Endothelial cell (in vitro differentiated cells): ENCODE measurements around the gene COL19A1. TPM values are rescaled to one million over a fixed set of nuclear protein-coding genes. Genes with fewer than 3 reads are reported as not detected.
"Not testable (repeated sequence)": the region's sequence is repeated elsewhere in the genome, so short reads cannot be mapped to it uniquely, and the experiment has no call there.

Source experiments
- DNase-seq: peaks from one replicate; pipeline ENCODE4 v3.0.0; 2021; ENCODE audit warnings: low spot score
- H3K27ac Mint-ChIP-seq: one replicate; pipeline ENCODE4 v1.8.0; 2021; ENCODE audit warnings: mixed read lengths, inconsistent platforms; ENCODE audit not compliant: unreplicated experiment
- H3K27me3 Mint-ChIP-seq: one replicate; pipeline ENCODE4 v1.8.0; 2021; ENCODE audit warnings: mild to moderate bottlenecking, moderate library complexity, mixed read lengths, inconsistent platforms; ENCODE audit not compliant: unreplicated experiment
- H3K36me3 Mint-ChIP-seq: one replicate; pipeline ENCODE4 v1.8.0; 2021; ENCODE audit warnings: mild to moderate bottlenecking, low read depth, mixed read lengths, inconsistent platforms; ENCODE audit not compliant: unreplicated experiment
- H3K4me1 Mint-ChIP-seq: one replicate; pipeline ENCODE4 v1.8.0; 2021; ENCODE audit warnings: mild to moderate bottlenecking, mixed read lengths, inconsistent platforms; ENCODE audit not compliant: unreplicated experiment
- H3K4me3 Mint-ChIP-seq: one replicate; pipeline ENCODE4 v1.8.0; 2021; ENCODE audit warnings: mild to moderate bottlenecking, mixed read lengths, inconsistent platforms; ENCODE audit not compliant: unreplicated experiment
- H3K9me3 Mint-ChIP-seq: one replicate; pipeline ENCODE4 v1.8.0; 2021; ENCODE audit warnings: mixed read lengths, inconsistent platforms; ENCODE audit not compliant: unreplicated experiment
- total RNA-seq: library from RNA; stranded (reverse); fragmentation: NEBNext Ultra II Directional; extraction: Animal tissue kit (Norgen Biotek cat#: 25700); gene quantifications from one replicate; pipeline ENCODE4 v1.2.1, GENCODE V29; 2021; ENCODE audit not compliant: unreplicated experiment
- TF ChIP-seq, protein P1 (sequence below): fragments of 200-600 bp; sonication (generic); IDR thresholded peaks from one replicate; pipeline ENCODE4 v1.5.0; 2021; ENCODE audit warnings: antibody characterized with exemption; ENCODE audit not compliant: unreplicated experiment

COL19A1 gene
- total RNA-seq, 1 donor from 2014 or later = 0.33 TPM

DNA sequence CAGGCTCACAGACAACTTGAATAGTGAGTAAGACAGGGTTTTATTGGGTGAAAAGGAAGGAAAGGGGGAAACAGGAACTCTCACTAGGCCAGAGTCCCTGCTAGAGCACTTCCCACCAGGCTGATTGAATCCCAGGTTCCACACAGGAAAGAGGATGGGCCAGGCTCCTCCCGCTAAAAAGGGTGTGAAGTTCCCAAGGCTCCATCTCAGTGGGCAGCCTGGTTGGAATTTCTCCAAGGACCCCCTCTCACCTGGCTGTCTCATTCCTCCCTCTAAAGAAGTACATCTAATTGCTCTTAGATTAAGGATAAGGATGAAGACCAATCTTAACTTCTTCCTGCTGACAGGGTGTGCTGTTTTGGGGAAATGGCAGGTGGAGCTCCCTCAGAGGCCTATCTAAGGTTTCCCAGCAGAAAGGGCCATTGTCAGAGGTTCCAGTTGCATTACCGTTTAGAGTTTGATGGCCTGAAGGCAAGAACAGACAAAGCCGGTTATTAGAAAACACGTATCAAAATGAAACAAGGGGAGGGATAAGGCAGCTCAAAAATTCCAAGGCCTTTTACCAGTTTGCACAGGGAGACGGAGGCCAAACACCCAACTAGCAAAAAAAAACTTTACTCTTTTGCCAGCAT is 21.5 kb downstream of the COL19A1 start:
- Mint-ChIP-seq H3K4me1 (no peaks in the 10 kb centered on the region), H3K27me3 (peaks cover 2% of the 10 kb centered on the region), H3K9me3 (no peaks in the 10 kb centered on the region), H3K4me3 (no peak overlapping the region), H3K36me3 (no peaks in the 10 kb centered on the region), H3K27ac (no peak overlapping the region)
- TF ChIP-seq, protein P1, sequence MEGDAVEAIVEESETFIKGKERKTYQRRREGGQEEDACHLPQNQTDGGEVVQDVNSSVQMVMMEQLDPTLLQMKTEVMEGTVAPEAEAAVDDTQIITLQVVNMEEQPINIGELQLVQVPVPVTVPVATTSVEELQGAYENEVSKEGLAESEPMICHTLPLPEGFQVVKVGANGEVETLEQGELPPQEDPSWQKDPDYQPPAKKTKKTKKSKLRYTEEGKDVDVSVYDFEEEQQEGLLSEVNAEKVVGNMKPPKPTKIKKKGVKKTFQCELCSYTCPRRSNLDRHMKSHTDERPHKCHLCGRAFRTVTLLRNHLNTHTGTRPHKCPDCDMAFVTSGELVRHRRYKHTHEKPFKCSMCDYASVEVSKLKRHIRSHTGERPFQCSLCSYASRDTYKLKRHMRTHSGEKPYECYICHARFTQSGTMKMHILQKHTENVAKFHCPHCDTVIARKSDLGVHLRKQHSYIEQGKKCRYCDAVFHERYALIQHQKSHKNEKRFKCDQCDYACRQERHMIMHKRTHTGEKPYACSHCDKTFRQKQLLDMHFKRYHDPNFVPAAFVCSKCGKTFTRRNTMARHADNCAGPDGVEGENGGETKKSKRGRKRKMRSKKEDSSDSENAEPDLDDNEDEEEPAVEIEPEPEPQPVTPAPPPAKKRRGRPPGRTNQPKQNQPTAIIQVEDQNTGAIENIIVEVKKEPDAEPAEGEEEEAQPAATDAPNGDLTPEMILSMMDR = no peak
- DNase-seq = no peak

- Mint-ChIP-seq H3K27me3 (peaks cover 2% of the 10 kb centered on the region), H3K36me3 (no peaks in the 10 kb centered on the region), H3K9me3 (no peaks in the 10 kb centered on the region), H3K27ac (no peak overlapping the region), H3K4me1 (peaks cover 4% of the 10 kb centered on the region), H3K4me3 (no peak overlapping the region)
- no peak for DNase-seq
- TF ChIP-seq, protein P1 = no peak
These were observed 22.3 kb downstream of the COL19A1 start for GRCh38 chr6:69888482-69889233.

GRCh38 chr6:69889234-69889974 is 23.0 kb downstream of the COL19A1 start:
- H3K4me3 Mint-ChIP-seq, H3K27me3 Mint-ChIP-seq, H3K27ac Mint-ChIP-seq, H3K4me1 Mint-ChIP-seq, H3K9me3 Mint-ChIP-seq, H3K36me3 Mint-ChIP-seq, DNase-seq: not testable (repeated sequence)

GRCh38 chr6:69892561-69892960 is 26.2 kb downstream of the COL19A1 start:
- DNase-seq, H3K36me3 Mint-ChIP-seq, H3K4me3 Mint-ChIP-seq, H3K4me1 Mint-ChIP-seq, H3K9me3 Mint-ChIP-seq, H3K27me3 Mint-ChIP-seq, H3K27ac Mint-ChIP-seq: not testable (repeated sequence)

- not testable (repeated sequence) for H3K27me3 Mint-ChIP-seq, H3K9me3 Mint-ChIP-seq, H3K4me3 Mint-ChIP-seq, DNase-seq, H3K4me1 Mint-ChIP-seq, H3K36me3 Mint-ChIP-seq, H3K27ac Mint-ChIP-seq
These were observed 26.9 kb downstream of the COL19A1 start for GRCh38 chr6:69893266-69893665.

GRCh38 chr6:69894578-69895347 is 28.4 kb downstream of the COL19A1 start:
- no peak overlapping the region for H3K4me3 Mint-ChIP-seq
- no peak for DNase-seq
- TF ChIP-seq, protein P1 = no peak
- H3K36me3 Mint-ChIP-seq = no peaks in the 10 kb centered on the region
- peaks cover 2% of the 10 kb centered on the region for H3K27me3 Mint-ChIP-seq
- H3K9me3 Mint-ChIP-seq = no peaks in the 10 kb centered on the region
- no peak overlapping the region for H3K27ac Mint-ChIP-seq
- H3K4me1 Mint-ChIP-seq = peaks cover 7% of the 10 kb centered on the region
